HG03432 (cell line): ENCODE measurements around the gene ERFE.

Experiments used
- ATAC-seq: cut with Tn5 transposase; IDR thresholded peaks from one replicate; pipeline ENCODE4 v1.9.1; 2021; ENCODE audit warnings: mild to moderate bottlenecking, moderate library complexity; ENCODE audit not compliant: unreplicated experiment

ERFE gene

GRCh38 chr2:238139196-238140039, 19.4 kb upstream of the ERFE start:
- ATAC-seq, result no peak

GRCh38 chr2:238140040-238140439, 18.7 kb upstream of the ERFE start:
- ATAC-seq, result no peak

DNA sequence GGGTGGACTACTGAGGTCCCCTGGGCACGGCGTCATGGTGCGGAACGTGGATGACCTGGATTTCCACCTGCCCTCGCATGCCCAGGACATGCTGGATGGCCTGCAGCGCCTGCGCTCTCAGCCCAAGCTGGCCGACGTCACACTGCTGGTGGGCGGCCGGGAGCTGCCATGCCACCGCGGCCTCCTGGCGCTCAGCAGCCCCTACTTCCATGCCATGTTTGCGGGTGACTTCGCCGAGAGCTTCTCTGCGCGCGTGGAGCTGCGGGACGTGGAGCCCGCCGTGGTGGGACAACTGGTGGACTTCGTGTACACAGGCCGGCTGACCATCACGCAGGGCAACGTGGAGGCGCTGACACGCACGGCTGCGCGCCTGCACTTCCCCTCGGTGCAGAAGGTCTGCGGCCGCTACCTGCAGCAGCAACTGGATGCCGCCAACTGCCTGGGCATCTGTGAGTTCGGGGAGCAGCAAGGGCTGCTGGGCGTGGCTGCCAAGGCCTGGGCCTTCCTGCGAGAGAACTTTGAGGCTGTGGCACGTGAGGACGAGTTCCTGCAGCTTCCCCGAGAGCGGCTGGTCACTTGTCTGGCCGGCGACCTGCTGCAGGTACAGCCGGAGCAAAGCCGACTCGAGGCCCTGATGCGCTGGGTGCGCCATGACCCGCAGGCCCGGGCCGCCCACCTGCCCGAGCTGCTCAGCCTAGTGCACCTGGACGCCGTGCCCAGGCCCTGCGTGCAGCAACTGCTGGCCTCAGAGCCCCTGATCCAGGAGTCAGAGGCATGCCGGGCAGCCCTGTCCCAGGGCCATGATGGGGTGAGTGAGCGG, 17.8 kb upstream of the ERFE start:
- ATAC-seq, result no peak

GRCh38 chr2:238141541-238142318, 17.0 kb upstream of the ERFE start:
- no peak for ATAC-seq

GRCh38 chr2:238142382-238143205, 16.2 kb upstream of the ERFE start:
- no peak for ATAC-seq

DNA sequence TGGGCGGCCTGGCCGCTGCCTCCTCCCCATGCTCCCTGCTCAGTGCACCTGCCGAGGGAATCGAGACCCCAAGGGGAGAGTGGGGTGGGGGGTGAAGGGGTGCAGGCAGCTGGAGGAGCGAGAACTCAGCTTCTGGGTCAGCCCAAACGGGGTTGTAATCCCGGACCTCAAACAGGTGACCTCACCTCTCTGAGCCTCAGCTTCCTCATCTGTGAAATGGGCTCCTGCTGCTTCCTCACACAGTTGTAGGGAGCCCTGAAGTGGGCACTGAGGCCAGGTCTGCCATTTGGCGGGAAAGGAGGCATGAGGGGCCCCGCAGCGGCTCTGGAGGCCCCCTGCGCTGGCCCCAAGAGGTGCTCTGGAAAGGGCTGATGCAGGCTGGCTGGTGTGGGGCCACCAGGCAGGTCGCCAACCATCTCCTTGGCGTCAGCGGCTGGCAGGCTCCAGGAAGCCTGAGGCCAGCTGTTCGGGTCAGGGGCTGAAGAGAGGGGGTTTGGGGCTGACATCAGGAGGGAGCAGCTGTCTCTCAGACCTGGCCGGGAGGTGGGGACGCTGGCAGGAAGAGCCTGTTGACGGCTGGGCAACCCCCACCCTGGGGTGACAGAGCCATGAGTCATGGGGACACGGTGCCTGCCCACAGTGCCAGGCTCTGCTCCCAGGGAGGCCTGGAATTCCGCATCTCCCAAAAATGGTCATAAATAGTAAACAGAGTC, 15.4 kb upstream of the ERFE start:
- ATAC-seq, result no peak

DNA sequence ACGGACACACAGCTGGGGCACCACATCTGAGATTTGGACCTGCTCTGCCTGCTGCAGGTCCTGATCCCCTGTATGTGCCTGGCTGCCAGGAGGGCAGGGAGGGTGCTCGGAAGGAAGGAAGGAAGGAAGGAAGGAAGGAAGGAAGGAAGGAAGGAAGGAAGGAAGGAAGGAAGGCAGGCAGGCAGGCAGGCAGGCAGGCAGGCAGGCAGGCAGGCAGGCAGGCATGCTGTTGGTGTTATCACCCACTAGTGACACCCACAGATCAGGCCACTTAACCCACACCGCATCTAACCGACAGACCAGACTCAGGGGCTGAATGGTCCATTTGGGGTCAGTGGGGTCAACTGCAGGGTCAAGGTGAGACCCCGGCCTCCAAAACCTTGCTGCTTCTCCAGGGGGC, 14.5 kb upstream of the ERFE start:
- ATAC-seq, result no peak

- ATAC-seq, result no peak
These were observed 13.7 kb upstream of the ERFE start for GRCh38 chr2:238145046-238145445.

GRCh38 chr2:238145851-238146250, 12.9 kb upstream of the ERFE start:
- ATAC-seq, result no peak

- no peak for ATAC-seq
These were observed 11.8 kb upstream of the ERFE start for GRCh38 chr2:238146884-238147544.

GRCh38 chr2:238148981-238149380, 9.8 kb upstream of the ERFE start:
- no peak for ATAC-seq

GRCh38 chr2:238149841-238150572, 8.8 kb upstream of the ERFE start:
- no peak for ATAC-seq

- no peak for ATAC-seq
These were observed 8.1 kb upstream of the ERFE start for GRCh38 chr2:238150686-238151085.

- ATAC-seq, result no peak
These were observed 7.6 kb upstream of the ERFE start for GRCh38 chr2:238151205-238151604.

DNA sequence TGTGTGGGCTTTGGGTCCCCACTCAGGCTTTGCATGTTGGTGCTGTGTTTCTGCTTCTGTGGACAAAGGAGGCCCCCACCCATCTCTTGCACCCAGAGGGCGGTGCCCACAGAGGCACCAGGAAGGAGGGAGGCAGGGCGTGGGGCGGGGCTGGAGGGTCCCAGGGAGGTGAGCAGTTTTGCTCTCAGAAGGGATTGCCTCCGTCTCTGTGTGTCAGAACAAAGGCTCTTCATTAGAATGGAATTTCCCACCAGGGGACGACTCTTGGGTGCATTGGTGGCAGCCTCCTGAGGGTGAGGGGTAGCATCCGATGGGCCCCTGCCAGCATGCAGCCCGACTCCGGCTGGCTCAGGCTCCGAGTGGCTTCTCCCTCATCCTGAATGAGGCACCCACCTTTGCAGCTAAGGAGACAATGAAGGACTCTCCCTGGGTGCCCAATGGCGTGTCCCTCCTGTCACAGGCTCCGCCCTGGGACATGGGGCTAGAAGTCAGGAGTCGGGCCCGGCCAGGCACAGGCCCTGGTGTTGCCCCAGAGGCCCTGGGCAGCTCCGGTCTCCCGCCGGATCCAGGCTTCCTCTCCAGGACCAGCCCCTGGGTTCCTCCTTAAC, 7.0 kb upstream of the ERFE start:
- no peak for ATAC-seq

- ATAC-seq, result no peak
These were observed 5.7 kb upstream of the ERFE start for GRCh38 chr2:238152771-238153688.

DNA sequence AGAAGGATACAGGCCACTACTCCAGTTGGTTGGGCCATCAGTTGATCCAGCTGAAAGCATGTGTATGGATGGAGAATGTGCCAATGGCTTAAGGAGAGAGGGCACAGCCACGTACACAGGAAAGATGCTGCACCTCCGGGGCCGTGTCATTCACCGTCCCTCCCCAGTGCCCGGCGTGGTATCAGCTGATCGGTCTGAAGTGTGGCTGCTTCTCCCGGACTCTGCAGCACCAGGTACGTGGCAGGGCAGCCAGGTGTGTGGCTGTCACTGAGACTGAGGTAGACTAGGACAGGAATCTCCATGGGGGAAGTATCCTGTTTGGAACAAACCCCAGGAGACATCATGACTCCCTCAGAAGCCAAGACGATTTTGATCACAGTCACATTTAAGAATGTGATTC, 4.2 kb upstream of the ERFE start:
- no peak for ATAC-seq
